GM12872 (cell line): ENCODE data around the gene AIG1.

Experiments
- TF ChIP-seq, protein P1 (sequence below): IDR thresholded peaks from 3 replicates; pipeline ENCODE4 v1.5.1; 2011; ENCODE audit warnings: low read depth, mild to moderate bottlenecking, low read length, moderate library complexity; ENCODE audit not compliant: insufficient read depth

Gene AIG1

DNA sequence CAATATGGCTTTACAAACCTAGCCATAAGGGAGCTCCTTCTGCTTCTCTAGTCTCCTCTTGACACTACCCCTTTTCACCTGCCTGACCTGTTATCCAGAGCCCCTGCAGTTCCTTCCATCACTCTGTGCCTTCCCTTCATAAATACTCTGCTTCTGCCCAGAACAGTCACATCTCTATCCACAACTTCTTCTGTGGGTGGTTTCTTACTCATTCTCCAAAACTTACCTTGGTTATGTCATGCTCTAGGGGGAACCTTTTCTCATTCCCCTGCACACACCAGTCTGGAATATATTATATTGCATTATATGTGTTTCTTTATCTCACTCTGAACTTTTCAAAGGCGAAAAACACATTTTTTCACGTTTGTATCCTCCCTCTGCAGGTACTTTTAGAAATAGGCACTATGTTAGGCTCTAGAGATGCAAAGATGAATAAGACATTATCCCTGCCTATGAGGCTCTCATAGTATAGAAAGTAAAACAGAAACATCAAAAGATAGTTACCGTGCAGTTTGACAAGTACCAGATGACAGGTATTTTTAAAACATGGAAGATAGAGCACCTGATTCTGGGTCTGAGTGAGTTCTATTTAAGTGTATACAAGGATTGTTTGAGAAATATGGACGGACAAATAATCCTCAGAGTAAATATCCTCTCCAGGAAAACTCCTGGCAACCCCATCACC lies 51.5 kb downstream of the AIG1 start:
- TF ChIP-seq, protein P1, sequence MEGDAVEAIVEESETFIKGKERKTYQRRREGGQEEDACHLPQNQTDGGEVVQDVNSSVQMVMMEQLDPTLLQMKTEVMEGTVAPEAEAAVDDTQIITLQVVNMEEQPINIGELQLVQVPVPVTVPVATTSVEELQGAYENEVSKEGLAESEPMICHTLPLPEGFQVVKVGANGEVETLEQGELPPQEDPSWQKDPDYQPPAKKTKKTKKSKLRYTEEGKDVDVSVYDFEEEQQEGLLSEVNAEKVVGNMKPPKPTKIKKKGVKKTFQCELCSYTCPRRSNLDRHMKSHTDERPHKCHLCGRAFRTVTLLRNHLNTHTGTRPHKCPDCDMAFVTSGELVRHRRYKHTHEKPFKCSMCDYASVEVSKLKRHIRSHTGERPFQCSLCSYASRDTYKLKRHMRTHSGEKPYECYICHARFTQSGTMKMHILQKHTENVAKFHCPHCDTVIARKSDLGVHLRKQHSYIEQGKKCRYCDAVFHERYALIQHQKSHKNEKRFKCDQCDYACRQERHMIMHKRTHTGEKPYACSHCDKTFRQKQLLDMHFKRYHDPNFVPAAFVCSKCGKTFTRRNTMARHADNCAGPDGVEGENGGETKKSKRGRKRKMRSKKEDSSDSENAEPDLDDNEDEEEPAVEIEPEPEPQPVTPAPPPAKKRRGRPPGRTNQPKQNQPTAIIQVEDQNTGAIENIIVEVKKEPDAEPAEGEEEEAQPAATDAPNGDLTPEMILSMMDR = no peak

- TF ChIP-seq, protein P1 = no peak
Observed at GRCh38 chr6:143112837-143113236, 52.1 kb downstream of the AIG1 start.

DNA sequence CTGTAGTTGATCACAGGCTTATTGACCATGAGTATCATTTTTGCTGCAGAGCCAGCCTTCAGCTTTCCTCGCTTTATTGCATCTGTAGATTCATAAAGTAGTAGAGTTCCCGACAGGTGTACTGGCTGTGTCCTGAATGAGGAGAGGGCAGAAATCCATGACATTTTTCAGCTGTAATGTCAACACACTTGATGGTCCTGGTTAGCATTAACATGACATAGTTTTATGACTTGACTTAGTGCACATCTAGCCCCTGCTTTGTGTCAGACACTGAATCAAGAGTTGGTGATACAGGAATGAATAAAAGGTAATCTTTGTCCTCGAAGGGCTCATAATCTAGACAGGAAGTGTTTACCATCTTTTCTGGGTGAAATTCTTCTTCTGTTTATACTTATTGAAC lies 55.0 kb downstream of the AIG1 start:
- TF ChIP-seq, protein P1 = no peak

DNA sequence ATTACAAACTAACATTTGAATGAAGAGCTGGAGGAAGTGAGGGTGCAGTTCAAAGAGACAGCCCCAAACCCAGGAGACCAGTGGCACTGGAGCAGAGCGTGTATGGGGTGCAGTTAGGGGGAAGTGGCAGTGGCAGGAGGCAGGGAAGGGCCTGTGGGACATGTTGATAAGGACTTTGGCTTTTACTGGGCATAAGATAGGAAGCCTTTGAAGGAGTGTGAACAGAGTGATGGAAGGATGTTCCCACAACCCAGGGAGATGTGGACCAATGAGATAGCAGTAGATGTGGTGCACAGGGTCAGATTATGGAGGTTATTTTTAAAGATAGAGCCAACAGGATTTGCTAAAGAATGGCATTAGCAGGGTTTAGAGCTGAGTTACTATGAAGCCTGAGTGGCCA lies 56.4 kb downstream of the AIG1 start:
- TF ChIP-seq, protein P1 = no peak

DNA sequence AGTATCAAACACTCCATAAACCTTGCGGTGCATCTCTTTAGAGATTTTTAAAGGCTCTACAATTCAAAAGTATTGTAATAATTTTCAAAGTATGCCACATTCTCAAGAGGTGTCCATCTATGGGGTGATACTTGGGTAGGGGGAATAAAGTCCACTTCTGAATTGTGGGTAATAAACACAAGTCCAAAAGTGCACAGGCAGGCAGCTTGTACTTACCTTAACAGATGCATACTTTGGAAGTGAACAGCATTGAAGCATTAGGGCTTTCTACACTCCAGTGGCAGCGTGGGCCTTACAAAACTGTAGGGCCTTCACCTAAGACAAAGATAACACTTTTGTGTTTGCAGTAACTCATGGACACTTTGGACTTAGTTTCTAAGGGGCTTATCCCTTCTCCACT lies 58.6 kb downstream of the AIG1 start:
- TF ChIP-seq, protein P1 = no peak

GRCh38 chr6:143123081-143123480 lies 62.4 kb downstream of the AIG1 start:
- TF ChIP-seq, protein P1 = no peak

GRCh38 chr6:143123941-143124340 lies 63.3 kb downstream of the AIG1 start:
- TF ChIP-seq, protein P1 = no peak
